DOHH2 (cell line): ENCODE data around the gene COPZ2.

Source experiments
- H3F3A ChIP-seq: fragments of 200-600 bp; sonication (generic), shearing (Covaris generic); 2 replicates; pipeline ENCODE4 v1.6.0; 2016; ENCODE audit warnings: antibody characterized with exemption, mild to moderate bottlenecking; ENCODE audit not compliant: control insufficient read depth, insufficient read depth
- H3K27ac ChIP-seq: fragments of 200-600 bp; sonication (generic); 2 replicates; pipeline ENCODE4 v1.5.1; 2014; ENCODE audit warnings: low read depth, mild to moderate bottlenecking, low read length, moderate library complexity
- H3K27me3 ChIP-seq: fragments of 200-600 bp; sonication (generic); 2 replicates; pipeline ENCODE4 v1.6.1; 2014; ENCODE audit warnings: mild to moderate bottlenecking, low read length, mixed read lengths; ENCODE audit not compliant: control insufficient read depth
- H3K36me3 ChIP-seq: fragments of 200-600 bp; sonication (generic); 2 replicates; pipeline ENCODE4 v1.6.1; 2014; ENCODE audit warnings: mild to moderate bottlenecking, low read length, moderate library complexity, mixed read lengths; ENCODE audit not compliant: control insufficient read depth
- H3K4me1 ChIP-seq: fragments of 200-600 bp; sonication (generic); 2 replicates; pipeline ENCODE4 v1.6.1; 2014; ENCODE audit warnings: mild to moderate bottlenecking, low read length, mixed read lengths; ENCODE audit not compliant: control insufficient read depth
- H3K4me2 ChIP-seq: fragments of 200-600 bp; sonication (generic); 2 replicates; pipeline ENCODE4 v1.6.0; 2014; ENCODE audit warnings: mild to moderate bottlenecking, low read length, moderate library complexity
- H3K4me3 ChIP-seq: fragments of 200-600 bp; sonication (generic); 2 replicates; pipeline ENCODE4 v1.5.1; 2014; ENCODE audit warnings: mild to moderate bottlenecking, low read length, mixed read lengths
- H3K79me2 ChIP-seq: fragments of 200-600 bp; sonication (generic); 2 replicates; pipeline ENCODE4 v1.6.1; 2014; ENCODE audit warnings: mild to moderate bottlenecking, low read length, mixed read lengths; ENCODE audit not compliant: control insufficient read depth
- H3K9me2 ChIP-seq: fragments of 200-600 bp; sonication (generic); replicated peaks from 2 replicates; pipeline ENCODE4 v1.6.1; 2014; ENCODE audit warnings: mild to moderate bottlenecking, low read length, mixed read lengths; ENCODE audit not compliant: control insufficient read depth
- H3K9me3 ChIP-seq: fragments of 200-600 bp; sonication (generic); 2 replicates; pipeline ENCODE4 v1.6.1; 2014; ENCODE audit warnings: antibody characterized with exemption, low read length, mixed read lengths; ENCODE audit not compliant: control insufficient read depth, insufficient read depth
- H4K20me1 ChIP-seq: fragments of 200-600 bp; sonication (generic); 2 replicates; pipeline ENCODE4 v1.6.0; 2014; ENCODE audit warnings: low read depth, mild to moderate bottlenecking, antibody characterized with exemption, low read length, moderate library complexity; ENCODE audit not compliant: control insufficient read depth, insufficient read depth
- CTCF ChIP-seq: fragments of 200-600 bp; sonication (generic); IDR thresholded peaks from one replicate; pipeline ENCODE4 v1.5.1; 2014; ENCODE audit warnings: antibody characterized with exemption, mild to moderate bottlenecking, low read depth, low read length; ENCODE audit not compliant: poor library complexity, severe bottlenecking
- EZH2phosphoT487 ChIP-seq: fragments of 200-600 bp; sonication (generic); IDR thresholded peaks from 2 replicates; pipeline ENCODE4 v1.6.1; 2017; ENCODE audit warnings: borderline replicate concordance, mild to moderate bottlenecking, antibody characterized with exemption, low read length, moderate library complexity, mixed read lengths

Gene COPZ2

GRCh38 chr17:48047741-48048383 is 10.3 kb upstream of the COPZ2 start, which contains the start of gene NFE2L1:
Gene NFE2L1 (plus strand): TSS chr17:48048359. CDS start chr17:48051119, 2,760 bp downstream.
- Histone ChIP-seq H3K4me2 (peak within 1 kb of the TSS; percentile 77), H3K4me1 (peaks cover 56% of the 10 kb centered on the region), H3K9me3 (no peaks in the 10 kb centered on the region), H3K36me3 (peaks cover 40% of the 10 kb centered on the region), H3K9me2 (no peaks in the 10 kb centered on the region), H3K4me3 (peak within 1 kb of the TSS; percentile 84), H3K79me2 (peaks cover 69% of the 10 kb centered on the region), H3F3A (no peaks in the 10 kb centered on the region), H3K27me3 (no peaks in the 10 kb centered on the region), H4K20me1 (peaks cover 6% of the 10 kb centered on the region; the same call in 1 of the 2 replicates), H3K27ac (peak within 1 kb of the TSS; percentile 76)
- TF ChIP-seq CTCF (no peak), EZH2phosphoT487 (no peak)

- TF ChIP-seq EZH2phosphoT487: no peak
- TF ChIP-seq CTCF: no peak
- Histone ChIP-seq H3F3A (no peaks in the 10 kb centered on the region), H3K9me3 (no peaks in the 10 kb centered on the region), H3K4me1 (peaks cover 50% of the 10 kb centered on the region), H3K4me3 (peak overlapping the region; percentile 84), H3K79me2 (peaks cover 63% of the 10 kb centered on the region), H3K4me2 (peak overlapping the region; percentile 77), H4K20me1 (peaks cover 6% of the 10 kb centered on the region; the same call in 1 of the 2 replicates), H3K27ac (peak overlapping the region; percentile 76), H3K36me3 (peaks cover 33% of the 10 kb centered on the region), H3K9me2 (no peaks in the 10 kb centered on the region), H3K27me3 (no peaks in the 10 kb centered on the region)
These were observed 9.6 kb upstream of the COPZ2 start for GRCh38 chr17:48047113-48047740.

DNA sequence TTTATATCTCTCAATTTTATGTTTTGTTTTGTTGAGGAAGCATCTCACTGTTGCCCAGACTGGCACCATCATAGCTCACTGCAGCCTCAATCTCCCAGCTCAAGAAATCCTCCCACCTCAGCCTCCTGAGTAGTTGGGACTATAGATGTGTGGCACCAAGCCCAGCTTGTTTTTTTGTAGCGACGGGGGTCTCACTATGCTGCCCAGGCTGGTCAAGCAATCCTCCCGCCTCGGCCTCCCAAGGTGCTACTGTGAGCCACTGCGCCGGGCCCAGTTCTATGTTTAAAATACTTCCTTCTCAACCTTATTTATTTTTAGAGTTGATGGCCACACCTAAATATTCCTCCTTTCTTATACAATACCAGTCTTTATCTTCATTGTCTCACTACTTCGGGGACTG is 8.7 kb upstream of the COPZ2 start:
- TF ChIP-seq EZH2phosphoT487 (no peak), CTCF (no peak)
- H3K4me3 ChIP-seq: peak overlapping the region; percentile 84
- no peaks in the 10 kb centered on the region for H3K27me3 ChIP-seq
- H3F3A ChIP-seq: peaks cover 2% of the 10 kb centered on the region; the same call in 1 of the 2 replicates
- H3K4me2 ChIP-seq: peak overlapping the region; percentile 77
- H3K9me2 ChIP-seq: no peaks in the 10 kb centered on the region
- no peak overlapping the region for H3K27ac ChIP-seq
- H3K9me3 ChIP-seq: no peaks in the 10 kb centered on the region
- H3K4me1 ChIP-seq: peaks cover 41% of the 10 kb centered on the region
- peaks cover 53% of the 10 kb centered on the region for H3K79me2 ChIP-seq
- peaks cover 6% of the 10 kb centered on the region; the same call in 1 of the 2 replicates for H4K20me1 ChIP-seq
- peaks cover 24% of the 10 kb centered on the region for H3K36me3 ChIP-seq
